ENCODE measurements around the gene RNF213. TPM values are rescaled to one million over a fixed set of nuclear protein-coding genes. Genes with fewer than 3 reads are reported as not detected.
A peak's percentile ranks its signal among the peaks of the same experiment; 100 is the strongest.

Gene RNF213
- total and polyA plus RNA-seq, 8 donors, result 21.9 to 94.7 (median 37.8) TPM

GRCh38 chr17:80418589-80418988, 157.9 kb downstream of the RNF213 start:
- TF ChIP-seq CTCF (IDR thresholded peaks at IDR 0.05), result no peak
- intact Hi-C loops (cut with DNase I), result no loop called here
- no peaks in the 10 kb centered on the region for H3K9me3 ChIP-seq
- FAIRE-seq, result no peak
- H3K27ac ChIP-seq, result no peak overlapping the region
- no peak for ATAC-seq
- no peaks in the 10 kb centered on the region for H3K27me3 ChIP-seq
- no peak for DNase-seq
- H3K36me3 ChIP-seq, result no peaks in the 10 kb centered on the region
- peaks cover 6 to 12% (median 9%) of the 10 kb centered on the region in 3 donors for H3K4me1 ChIP-seq
- H3K4me3 ChIP-seq, result no peak overlapping the region
- WGBS, 2 donors, result 89 to 92% methylated on average over 11 of the region's 11 CpGs

GRCh38 chr17:80419255-80419654, 158.6 kb downstream of the RNF213 start:
- 87 to 91% methylated on average over 11 of the region's 11 CpGs for WGBS, 2 donors
- peak in 1 of 6 donors; percentile 48 for DNase-seq
- intact Hi-C loops (cut with DNase I), result no loop called here
- Histone ChIP-seq H3K27ac (no peak overlapping the region), H3K4me3 (no peak overlapping the region), H3K9me3 (no peaks in the 10 kb centered on the region), H3K27me3 (no peaks in the 10 kb centered on the region), H3K36me3 (no peaks in the 10 kb centered on the region), H3K4me1 (peaks cover 6 to 12% (median 9%) of the 10 kb centered on the region in 3 donors)
- no peak for ATAC-seq
- FAIRE-seq, result no peak
- no peak for TF ChIP-seq CTCF (IDR thresholded peaks at IDR 0.05)

- ATAC-seq, result no peak
Measured at GRCh38 chr17:80421381-80422090, 160.9 kb downstream of the RNF213 start.

GRCh38 chr17:80422276-80422675, 161.6 kb downstream of the RNF213 start:
- DNase-seq, result peak in 1 of 6 donors; percentile 63
- ATAC-seq, result no peak

More at GRCh38 chr17:80421381-80422090, 160.9 kb downstream of the RNF213 start:
- DNase-seq, result peak in 1 of 6 donors; percentile 76
- WGBS, 2 donors, result 64 to 73% methylated on average over 20 of the region's 20 CpGs
- TF ChIP-seq CTCF (IDR thresholded peaks at IDR 0.05), result no peak
- Histone ChIP-seq H3K27ac (no peak overlapping the region), H3K4me3 (no peak overlapping the region), H3K9me3 (no peaks in the 10 kb centered on the region), H3K4me1 (peaks cover 0 to 6% (median 2%) of the 10 kb centered on the region in 3 donors), H3K27me3 (no peaks in the 10 kb centered on the region), H3K36me3 (no peaks in the 10 kb centered on the region)
- intact Hi-C loops (cut with DNase I), result loop anchor here in 1 of 3 donors (5.0 to 10.0 kb wide), 2 partner anchors 156 to 683 kb away; no protein-coding TSS in a partner anchor
- FAIRE-seq, result no peak

More at GRCh38 chr17:80422276-80422675, 161.6 kb downstream of the RNF213 start:
- Histone ChIP-seq H3K9me3 (no peaks in the 10 kb centered on the region), H3K27me3 (no peaks in the 10 kb centered on the region), H3K36me3 (no peaks in the 10 kb centered on the region), H3K4me3 (no peak overlapping the region), H3K27ac (no peak overlapping the region), H3K4me1 (peaks cover 0 to 3% (median 0%) of the 10 kb centered on the region in 3 donors)
- 82 to 90% methylated on average over 14 to 18 of the region's 18 CpGs for WGBS, 2 donors
- TF ChIP-seq CTCF (IDR thresholded peaks at IDR 0.05), result no peak
- intact Hi-C loops (cut with DNase I), result loop anchor here in 1 of 3 donors (5.0 to 10.0 kb wide), 2 partner anchors 155 to 683 kb away; no protein-coding TSS in a partner anchor
- FAIRE-seq, result no peak
